Measurements from ENCODE around the gene COL26A1.
"Not testable (repeated sequence)": the region's sequence is repeated elsewhere in the genome, so short reads cannot be mapped to it uniquely, and the experiment has no call there.

Gene COL26A1

GRCh38 chr7:101602484-101603241, 240.0 kb downstream of the COL26A1 start:
- DNase-seq: peak; percentile 68

GRCh38 chr7:101604331-101604933, 241.8 kb downstream of the COL26A1 start:
- no peak for DNase-seq

- DNase-seq: not testable (repeated sequence)
Observed at GRCh38 chr7:101604934-101605332, 242.3 kb downstream of the COL26A1 start.

GRCh38 chr7:101605611-101606497, 243.2 kb downstream of the COL26A1 start:
- DNase-seq: no peak

- DNase-seq: no peak
Observed at GRCh38 chr7:101606498-101606923, 243.8 kb downstream of the COL26A1 start.
